HuH-7 (cell line): ENCODE measurements around the gene PPIF.
"Not testable (repeated sequence)": the region's sequence is repeated elsewhere in the genome, so short reads cannot be mapped to it uniquely, and the experiment has no call there.

ENCODE experiments used
- DNase-seq: peaks from one replicate; pipeline ENCODE4 v3.0.0; 2011; ENCODE audit warnings: low spot score

Gene PPIF

GRCh38 chr10:79331709-79332108 is 15.6 kb upstream of the PPIF start:
- no peak for DNase-seq

DNA sequence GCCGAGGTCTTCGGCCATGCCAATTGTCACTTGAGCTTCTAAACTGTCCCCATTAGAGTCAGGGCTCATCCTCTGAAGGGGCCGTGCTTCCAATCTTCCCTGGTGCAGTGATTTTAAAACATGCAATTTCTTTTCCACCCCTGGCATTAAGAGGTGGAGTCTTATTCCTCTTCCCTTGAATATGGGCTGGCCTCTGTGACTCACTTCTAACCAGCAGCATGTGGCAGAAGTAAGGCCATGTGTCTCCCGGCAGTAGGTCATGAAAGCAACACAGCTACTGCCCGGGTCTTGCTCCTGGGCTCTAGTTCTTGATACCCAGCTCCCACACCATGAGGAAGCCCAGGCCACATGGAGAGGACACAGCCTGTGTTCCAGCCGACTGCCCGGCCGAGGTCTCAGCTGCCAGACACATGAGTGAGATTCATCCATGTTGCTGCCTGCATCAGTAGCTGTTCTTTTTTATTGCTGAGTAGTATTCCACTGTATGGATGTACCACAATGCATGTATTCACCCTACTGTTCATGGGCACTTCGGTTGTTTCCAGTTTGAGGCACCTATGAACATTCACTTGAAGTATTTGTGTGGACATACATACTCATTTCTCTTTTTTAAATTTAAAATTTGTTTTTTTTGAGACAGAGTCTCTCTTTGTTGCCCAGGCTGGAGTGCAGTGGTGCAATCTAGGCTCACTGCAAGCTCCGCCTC is 14.5 kb upstream of the PPIF start:
- not testable (repeated sequence) for DNase-seq

DNA sequence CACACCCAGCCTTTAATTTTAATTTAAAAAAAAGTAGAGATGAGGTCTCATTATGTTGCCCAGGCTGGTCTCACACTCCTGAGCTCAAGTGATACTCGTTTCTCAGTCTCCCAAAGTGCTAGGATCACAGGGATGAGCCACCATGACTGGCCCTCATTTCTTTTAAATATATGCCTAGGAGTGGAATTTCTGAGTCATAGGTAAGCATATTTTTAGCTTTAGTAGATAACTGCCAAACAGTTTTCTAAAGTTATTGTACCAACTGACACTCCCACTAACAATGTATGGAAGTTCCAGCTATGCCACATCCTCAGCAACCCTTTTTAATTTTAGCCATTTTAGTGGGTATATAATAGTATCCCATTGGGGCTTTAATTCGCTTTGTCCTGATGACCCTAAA is 13.8 kb upstream of the PPIF start:
- no peak for DNase-seq

GRCh38 chr10:79334573-79334972 is 12.7 kb upstream of the PPIF start:
- no peak for DNase-seq

- no peak for DNase-seq
These were observed 12.2 kb upstream of the PPIF start for GRCh38 chr10:79335094-79335469.

GRCh38 chr10:79335470-79336235 is 11.6 kb upstream of the PPIF start:
- no peak for DNase-seq

- DNase-seq: no peak
These were observed 11.0 kb upstream of the PPIF start for GRCh38 chr10:79336276-79336675.

DNA sequence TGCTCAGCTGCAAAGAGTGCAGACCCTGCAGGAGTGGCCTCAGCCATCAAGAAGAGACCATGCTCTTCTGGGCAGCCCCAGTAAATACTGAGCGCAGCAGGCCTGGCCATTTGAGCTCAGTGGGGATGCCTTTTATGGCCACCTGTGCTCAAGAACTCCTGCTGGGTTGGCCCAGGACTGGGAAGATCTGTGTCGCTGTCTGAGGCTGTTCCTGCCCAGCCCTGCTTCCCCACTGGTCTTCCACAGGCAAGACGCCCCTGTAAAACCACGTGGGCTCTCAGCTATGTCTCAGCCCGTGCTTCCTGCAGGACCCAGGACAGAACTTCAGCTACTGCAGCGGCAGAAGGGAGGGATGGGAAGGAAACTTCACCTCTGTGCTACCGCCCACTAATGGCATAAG is 10.5 kb upstream of the PPIF start:
- DNase-seq: no peak

- not testable (repeated sequence) for DNase-seq
These were observed 9.3 kb upstream of the PPIF start for GRCh38 chr10:79337783-79338469.

- DNase-seq: no peak
These were observed 8.0 kb upstream of the PPIF start for GRCh38 chr10:79339266-79339665.

- DNase-seq: no peak
These were observed 6.5 kb upstream of the PPIF start for GRCh38 chr10:79340646-79341244.

GRCh38 chr10:79342295-79342761 is 4.9 kb upstream of the PPIF start:
- DNase-seq: no peak

DNA sequence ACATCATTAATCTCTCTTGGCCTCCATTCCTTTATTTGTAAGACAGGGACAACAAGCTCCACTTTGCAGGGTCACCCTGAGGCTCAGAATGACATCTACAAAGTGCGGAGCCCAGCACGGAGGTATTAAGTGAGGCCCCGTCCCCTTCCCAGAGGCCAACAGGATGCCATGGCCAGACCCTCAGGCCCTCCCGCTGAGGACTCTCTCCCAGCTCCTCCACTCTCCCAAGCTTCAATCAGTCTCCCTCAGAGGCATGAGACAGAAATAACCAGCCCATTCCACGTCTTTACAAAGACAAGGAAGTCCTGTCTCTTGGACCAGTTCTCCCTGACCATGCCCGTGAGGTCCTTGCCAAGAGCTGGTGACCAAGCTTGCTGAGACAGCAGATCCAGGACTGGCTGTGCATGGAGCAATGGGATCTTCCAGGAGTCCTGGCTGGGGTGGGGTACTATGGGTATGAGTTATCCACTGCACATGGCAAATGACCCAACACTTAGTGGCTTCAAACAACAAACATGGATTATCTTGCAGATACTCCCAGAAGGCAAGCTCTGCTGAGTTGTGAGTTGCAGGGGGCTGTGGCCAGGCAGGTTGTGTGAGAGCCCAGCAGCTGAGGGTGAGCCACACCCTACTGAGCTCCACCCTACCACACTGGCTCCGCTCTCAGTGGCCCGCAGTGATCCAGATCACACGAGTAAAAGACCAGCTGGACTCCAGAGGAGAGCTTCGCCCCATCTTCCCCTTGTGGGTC is 4.3 kb upstream of the PPIF start:
- no peak for DNase-seq

- no peak for DNase-seq
These were observed 2.6 kb upstream of the PPIF start for GRCh38 chr10:79344502-79345195.

- DNase-seq: no peak
These were observed 1.8 kb upstream of the PPIF start for GRCh38 chr10:79345241-79346011.

GRCh38 chr10:79346012-79346340 is 1.3 kb upstream of the PPIF start:
- DNase-seq: no peak

- DNase-seq: no peak
These were observed 662 bp upstream of the PPIF start for GRCh38 chr10:79346388-79347225.

GRCh38 chr10:79347894-79348639 is 798 bp downstream of the PPIF start:
- DNase-seq: peak; percentile 36

DNA sequence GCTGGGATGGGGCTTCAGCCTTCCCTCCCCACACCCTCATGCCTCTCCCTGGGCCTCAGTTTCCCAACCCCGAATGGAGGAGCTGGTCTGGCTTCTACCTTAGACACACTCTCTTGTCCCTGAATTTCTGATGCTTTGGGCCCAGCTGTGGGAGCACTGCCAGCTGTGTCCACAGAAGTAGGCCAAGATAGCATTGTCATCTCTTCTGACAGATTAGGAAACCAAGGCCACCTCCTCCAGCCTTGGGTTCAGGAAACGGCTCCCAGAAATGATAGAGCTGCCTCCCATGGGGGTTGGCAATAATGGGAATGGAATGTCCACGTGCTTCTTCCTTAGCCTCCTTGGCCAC is 1.3 kb downstream of the PPIF start:
- DNase-seq: no peak
